Anterior cingulate cortex (tissue), 58 donors: ENCODE data around the gene GOLGA8O.
"Not testable (repeated sequence)": the region's sequence is repeated elsewhere in the genome, so short reads cannot be mapped to it uniquely, and the experiment has no call there.

Experiments
- DNase-seq, 58 donors: peaks; one replicate each; lab custom pipeline; 2025; lab: John Stamatoyannopoulos, UW

GOLGA8O gene, protein sequence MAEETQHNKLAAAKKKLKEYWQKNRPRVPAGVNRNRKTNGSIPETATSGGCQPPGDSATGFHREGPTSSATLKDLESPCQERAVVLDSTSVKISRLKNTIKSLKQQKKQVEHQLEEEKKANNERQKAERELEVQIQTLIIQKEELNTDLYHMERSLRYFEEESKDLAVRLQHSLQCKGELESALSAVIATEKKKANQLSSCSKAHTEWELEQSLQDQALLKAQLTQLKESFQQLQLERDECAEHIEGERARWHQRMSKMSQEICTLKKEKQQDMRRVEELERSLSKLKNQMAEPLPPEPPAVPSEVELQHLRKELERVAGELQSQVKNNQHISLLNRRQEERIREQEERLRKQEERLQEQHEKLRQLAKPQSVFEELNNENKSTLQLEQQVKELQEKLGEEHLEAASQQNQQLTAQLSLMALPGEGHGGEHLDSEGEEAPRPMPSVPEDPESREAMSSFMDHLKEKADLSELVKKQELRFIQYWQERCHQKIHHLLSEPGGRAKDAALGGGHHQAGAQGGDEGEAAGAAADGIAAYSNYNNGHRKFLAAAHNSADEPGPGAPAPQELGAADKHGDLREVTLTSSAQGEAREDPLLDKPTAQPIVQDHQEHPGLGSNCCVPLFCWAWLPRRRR

GRCh38 chr15:32455534-32455933, at the start of gene GOLGA8O:
TSS of gene GOLGA8O (minus strand) at chr15:32455634. CDS start at chr15:32455536, 98 bp downstream.
- DNase-seq = not testable (repeated sequence)

GRCh38 chr15:32504152-32504811, 48.8 kb upstream of the GOLGA8O start:
- not testable (repeated sequence) for DNase-seq

DNA sequence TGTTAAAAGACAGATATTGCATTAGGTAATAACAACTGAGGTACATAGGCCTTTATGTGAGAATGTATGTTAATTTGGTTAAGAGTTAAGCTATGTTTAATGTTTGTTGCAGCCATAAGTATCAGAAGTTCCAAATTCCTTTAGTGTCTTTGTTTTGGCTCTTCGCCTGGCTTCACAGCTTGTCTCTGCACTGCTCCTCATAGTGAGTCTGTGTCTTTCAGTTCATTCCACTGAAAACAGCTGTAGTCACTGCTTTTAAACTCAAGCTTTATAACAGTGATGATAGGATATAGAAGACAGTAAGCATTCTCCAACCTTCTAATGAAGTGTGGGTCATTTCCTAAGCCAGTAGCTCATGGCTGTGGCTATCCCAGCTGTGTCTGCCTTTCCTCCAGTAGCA, 47.5 kb upstream of the GOLGA8O start:
- not testable (repeated sequence) for DNase-seq

DNA sequence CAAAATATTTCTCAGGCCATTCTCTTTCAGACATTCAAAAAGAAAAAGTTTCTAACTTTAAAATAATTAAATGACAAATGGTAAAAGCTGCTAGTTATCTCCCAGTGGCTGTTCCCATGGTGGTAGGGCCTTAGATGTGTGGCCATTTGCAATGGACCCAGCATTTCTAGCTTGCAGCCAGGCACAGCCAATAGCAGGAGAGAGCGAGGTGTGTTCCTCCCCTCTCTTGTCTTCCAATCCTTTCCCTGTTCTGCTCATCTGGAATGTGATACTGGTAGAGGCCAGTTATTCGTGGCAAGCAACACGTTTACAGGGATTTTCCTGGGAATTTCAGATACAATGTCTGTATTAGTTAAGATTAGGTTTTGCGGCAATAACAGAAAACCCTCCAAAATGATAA, 37.3 kb upstream of the GOLGA8O start:
- DNase-seq = not testable (repeated sequence)

DNA sequence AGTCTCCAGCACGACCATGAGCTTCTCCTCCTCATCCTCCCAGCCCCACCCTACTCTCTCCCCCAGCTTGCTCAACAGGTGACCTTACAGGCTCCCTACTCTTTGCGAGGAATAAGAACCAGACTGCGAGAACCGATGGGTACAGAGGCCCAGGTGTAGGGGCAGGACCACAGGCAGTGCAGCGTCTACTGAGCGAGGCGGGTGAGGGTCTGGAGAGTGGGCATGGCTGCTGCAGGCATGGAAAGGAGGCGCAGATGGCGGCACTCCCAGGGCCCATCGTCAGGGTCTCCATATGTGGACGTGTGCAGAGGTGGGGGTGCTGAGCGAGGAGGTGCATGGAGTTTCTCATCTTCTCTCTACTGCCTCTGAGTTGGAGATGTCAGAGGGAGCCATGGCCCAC, 31.0 kb upstream of the GOLGA8O start:
- DNase-seq = not testable (repeated sequence)

DNA sequence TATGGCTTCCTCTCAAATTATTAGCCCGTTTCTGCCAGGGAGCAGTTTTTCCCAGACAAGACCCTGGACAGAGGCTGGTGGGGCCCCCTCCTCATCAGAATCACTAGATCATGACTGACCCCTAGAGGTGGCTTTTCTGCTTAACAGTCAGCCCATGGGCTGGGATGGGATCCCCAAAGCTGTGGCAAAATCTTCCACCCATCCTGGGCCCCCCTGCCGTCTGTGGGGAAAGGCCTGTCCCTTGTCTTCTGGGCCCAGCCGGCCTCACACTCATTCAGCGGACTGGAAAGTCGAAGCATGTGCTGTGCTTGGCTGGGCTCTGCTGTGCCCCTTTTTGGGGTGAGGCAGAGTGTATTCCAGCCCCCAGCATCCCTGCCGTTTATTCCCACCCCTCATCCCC, 27.9 kb upstream of the GOLGA8O start:
- DNase-seq = not testable (repeated sequence)

DNA sequence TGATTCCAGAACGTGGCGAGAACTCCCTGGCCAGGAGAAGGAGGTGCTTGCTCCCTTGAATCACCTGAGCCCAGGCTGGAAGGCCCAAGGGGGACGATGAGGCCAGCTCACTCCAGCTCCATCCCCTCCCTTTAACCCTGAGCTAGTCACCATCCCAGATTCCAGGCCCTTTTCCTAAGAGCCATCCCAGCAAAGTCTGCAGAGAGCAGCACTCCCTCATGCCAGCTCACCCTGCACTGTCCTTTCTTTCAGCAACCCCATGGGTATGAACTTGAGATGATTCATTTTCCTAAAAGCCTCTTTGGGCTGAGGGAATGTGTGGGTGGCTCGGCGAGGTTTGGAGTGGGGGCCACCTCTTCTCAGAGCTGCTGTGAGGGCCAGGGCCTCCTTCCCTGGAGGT, 26.2 kb upstream of the GOLGA8O start:
- DNase-seq = not testable (repeated sequence)

DNA sequence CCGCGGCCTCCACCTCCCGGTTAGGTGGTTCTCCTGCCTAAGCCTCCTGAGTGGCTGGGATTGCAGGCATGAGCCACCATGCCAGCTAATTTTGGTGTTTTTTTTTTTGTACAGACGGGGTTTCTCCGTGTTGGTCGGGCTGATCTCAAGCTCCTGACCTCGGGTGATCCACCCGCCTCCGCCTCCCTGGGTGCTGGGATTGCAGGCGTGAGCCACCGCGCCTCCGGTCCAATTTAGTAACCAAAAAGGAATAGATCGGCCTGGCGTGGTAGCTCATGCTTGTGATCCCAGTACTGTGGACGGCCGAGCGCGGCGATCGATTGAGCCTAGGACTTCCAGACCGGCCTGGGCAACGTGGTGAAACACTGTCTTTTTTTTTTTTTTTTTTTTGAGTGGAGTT, 12.6 kb upstream of the GOLGA8O start:
- DNase-seq = not testable (repeated sequence)

DNA sequence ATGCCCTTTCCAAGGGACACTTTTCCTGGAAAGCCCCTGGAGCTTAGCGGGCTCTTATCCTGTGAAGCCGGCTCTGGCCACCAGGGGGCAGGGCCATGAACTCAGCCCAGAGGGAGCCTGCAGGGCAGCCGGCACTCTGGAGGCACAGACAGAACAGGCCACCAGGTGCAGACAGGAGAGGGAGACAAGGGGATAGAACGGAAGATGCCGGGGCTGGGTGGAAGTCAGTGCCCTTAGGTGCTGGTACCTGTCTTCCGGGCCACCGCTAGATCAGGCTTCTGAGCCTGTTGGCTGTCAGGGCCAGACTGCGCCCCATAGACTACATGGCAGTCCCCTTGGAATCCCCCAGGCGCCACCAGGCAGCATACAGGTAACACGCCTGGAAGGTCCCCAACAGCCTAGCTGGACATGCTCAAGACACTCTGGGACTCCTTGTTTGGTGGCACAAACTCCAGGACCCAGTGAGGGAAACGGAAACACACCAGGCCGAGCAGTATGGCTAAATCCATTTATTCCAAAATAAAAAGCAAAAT, 14.9 kb downstream of the GOLGA8O start:
- DNase-seq = not testable (repeated sequence)

DNA sequence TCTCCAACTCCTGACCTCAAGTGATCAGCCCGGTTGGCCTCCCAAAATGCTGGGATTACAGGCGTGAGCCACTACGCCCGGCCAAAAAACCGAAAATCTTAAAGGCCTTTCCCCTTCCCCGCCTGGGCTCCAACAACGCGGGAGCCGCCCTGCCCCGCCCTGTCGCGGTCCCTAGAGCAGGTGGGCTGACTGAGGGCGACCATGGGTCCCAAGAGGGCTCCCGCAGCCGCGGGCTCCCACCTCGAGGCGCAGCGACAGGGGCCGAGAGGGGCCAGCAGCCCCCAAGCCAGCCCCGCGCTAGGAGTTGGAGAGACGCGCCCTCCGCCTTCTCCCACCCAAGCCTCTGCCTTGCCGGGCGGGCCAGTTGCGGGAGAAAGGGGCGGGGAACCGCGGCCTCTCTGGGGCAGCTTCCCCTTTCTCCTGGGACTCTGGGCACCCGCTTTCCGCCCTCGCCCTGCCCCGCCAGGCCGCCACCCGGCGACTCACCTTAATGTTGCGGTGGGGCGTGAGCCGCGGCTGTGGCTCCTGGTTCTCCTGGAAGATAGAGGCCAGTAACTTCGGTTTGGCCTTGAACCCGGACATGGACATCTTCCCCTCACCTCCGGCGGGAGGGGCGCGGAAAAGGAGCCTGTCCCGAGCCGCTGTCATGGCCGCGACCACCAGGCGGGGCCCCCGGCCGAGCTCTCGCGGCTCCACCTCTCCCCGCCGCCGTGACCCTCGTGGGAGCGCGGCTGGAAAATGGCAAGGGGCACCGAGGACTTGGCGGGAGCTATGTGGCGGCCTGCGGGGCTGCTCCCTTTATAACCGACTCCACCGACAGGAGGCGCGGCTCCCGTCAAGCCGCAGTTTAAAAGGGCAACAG, 21.1 kb downstream of the GOLGA8O start:
- not testable (repeated sequence) for DNase-seq

GRCh38 chr15:32427635-32428034, 27.8 kb downstream of the GOLGA8O start:
- DNase-seq = not testable (repeated sequence)

GRCh38 chr15:32426511-32426910, 28.9 kb downstream of the GOLGA8O start:
- DNase-seq = not testable (repeated sequence)

DNA sequence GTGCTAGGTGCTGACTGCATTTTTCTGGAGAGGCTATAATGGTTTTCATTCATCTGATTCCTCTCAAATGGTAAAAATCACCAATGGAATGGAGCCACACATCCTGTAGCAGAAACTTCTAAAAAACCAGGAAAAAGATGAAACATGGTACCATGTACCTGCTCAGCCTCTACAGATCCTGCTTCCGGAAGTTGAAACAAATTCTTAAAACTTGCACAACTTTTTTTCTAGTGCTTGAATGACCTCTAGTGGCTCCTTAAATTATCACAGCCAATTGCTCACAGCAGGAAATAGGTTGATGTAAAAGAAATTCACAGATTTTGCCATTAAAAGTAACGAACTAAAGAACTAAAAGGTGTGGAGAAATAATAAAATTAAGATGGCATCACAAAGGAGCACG, 47.5 kb downstream of the GOLGA8O start:
- not testable (repeated sequence) for DNase-seq

- DNase-seq = not testable (repeated sequence)
Measured at GRCh38 chr15:32403192-32403591, 52.2 kb downstream of the GOLGA8O start, which contains the start of gene GOLGA8K. TSS of gene GOLGA8K (minus strand) at chr15:32403292. CDS start at chr15:32403194, 98 bp downstream.

DNA sequence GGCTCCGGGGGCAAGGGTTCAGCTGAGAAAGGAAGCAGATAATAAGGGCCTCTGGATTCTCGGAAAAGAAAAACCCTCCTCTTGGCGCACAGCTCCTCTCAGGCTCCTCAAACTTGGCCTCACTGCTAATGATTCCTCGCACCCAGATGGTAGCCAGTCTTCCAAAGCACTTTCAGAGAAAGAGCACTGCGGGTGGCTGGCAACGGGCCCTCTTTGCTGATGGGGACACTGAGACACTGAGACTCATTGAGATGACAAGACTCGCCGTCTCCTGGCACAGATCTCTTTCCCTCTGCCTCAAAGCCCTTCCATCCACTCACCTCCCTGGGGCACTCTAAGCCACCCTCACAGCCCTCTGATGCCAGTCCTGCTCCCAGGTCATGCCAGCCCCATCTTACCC, 58.9 kb downstream of the GOLGA8O start:
- not testable (repeated sequence) for DNase-seq
